K562 (cell line): ENCODE data around the gene SLCO3A1. TPM values are rescaled to one million over a fixed set of nuclear protein-coding genes. Genes with fewer than 3 reads are reported as not detected.

ENCODE experiments used
- ATAC-seq: fragments of 200-7000 bp; cut with Tn5 transposase; 3 replicates; pipeline ENCODE4 v1.9.1; 2020; ENCODE audit warnings: moderate library complexity
- BruUV-seq: library from RNA; stranded (reverse); fragments of 400-500 nt; replicated peaks from 2 replicates; lab custom pipeline; 2021; lab: Mats Ljungman, UMichigan
- CTCF ChIA-PET: fragments of 300-600 bp; formaldehyde crosslinking; extraction: SDS; loops from one replicate; lab custom pipeline; 2021; ENCODE audit warnings: low intra/inter-chr PET ratio; lab: Yijun Ruan, JAX
- POLR2A ChIA-PET: fragments of 300-600, 350-650 bp; sonication (Branson Sonifier 250); formaldehyde crosslinking; extraction: SDS; loops from one replicate; lab custom pipeline; 2021; ENCODE audit warnings: antibody characterized with exemption, inconsistent platforms; lab: Yijun Ruan, JAX
- DNase-seq, 4 experiments: peaks; one replicate each; pipeline versions ENCODE4 v3.0.0 to v3.0.0-alpha.2; 2011 to 2018; ENCODE audit warnings: low spot score in 3 of 4, mixed read lengths in 3 of 4; ENCODE audit errors: extremely low read depth in 1 of 4
- FAIRE-seq: peaks from 2 replicates; lab custom pipeline; 2011; peaks lifted over from hg19 to GRCh38; lab: Jason Lieb, UNC
- H2AFZ ChIP-seq: 2 replicates; pipeline ENCODE4 v1.6.0; 2011; ENCODE audit warnings: low read depth, low read length, control low read depth, inconsistent platforms
- H3K27ac ChIP-seq: fragments of 200-600 bp; 3 replicates; pipeline ENCODE4 v1.8.0; 2011; ENCODE audit warnings: low read depth, mild to moderate bottlenecking, control low read depth, inconsistent platforms, low read length, moderate library complexity, mixed read lengths; ENCODE audit errors: extremely low read depth
- H3K27me3 ChIP-seq, 2 experiments: fragments of 300-600 bp in 1 of 2; 2 replicates in 1 of 2; 3 replicates in 1 of 2; pipeline versions ENCODE4 v1.6.0 to v1.8.0; 2011; ENCODE audit warnings: inconsistent platforms in 2 of 2, low read length in 2 of 2, mild to moderate bottlenecking in 1 of 2, mixed read lengths in 1 of 2, moderate library complexity in 1 of 2; ENCODE audit not compliant: control insufficient read depth in 2 of 2, insufficient read depth in 2 of 2
- H3K36me3 ChIP-seq: fragments of 300-600 bp; 3 replicates; pipeline ENCODE4 v1.8.0; 2011; ENCODE audit warnings: mild to moderate bottlenecking, low read length, inconsistent platforms; ENCODE audit not compliant: control insufficient read depth, insufficient read depth
- H3K4me1 ChIP-seq, 2 experiments: fragments of 200-600 bp in 1 of 2; replicated peaks in 1 of 2; 2 replicates in 1 of 2; 3 replicates in 1 of 2; pipeline versions ENCODE4 v1.5.1 to v1.8.0; 2011; ENCODE audit warnings: inconsistent platforms in 2 of 2, low read length in 2 of 2, mild to moderate bottlenecking in 1 of 2, mixed read lengths in 1 of 2, moderate library complexity in 1 of 2; ENCODE audit not compliant: control insufficient read depth in 2 of 2, insufficient read depth in 2 of 2
- H3K4me2 ChIP-seq: 2 replicates; pipeline ENCODE4 v1.6.1; 2011; ENCODE audit warnings: low read length, control low read depth, inconsistent platforms, mixed read lengths; ENCODE audit not compliant: insufficient read depth
- H3K4me3 ChIP-seq: fragments of 200-600 bp; sonication (generic), shearing (Covaris generic); 2 replicates; pipeline ENCODE4 v1.5.1; 2016; ENCODE audit warnings: control low read depth, inconsistent platforms
- H3K79me2 ChIP-seq: fragments of 200-600 bp; 3 replicates; pipeline ENCODE4 v1.8.0; 2011; ENCODE audit warnings: low read length, inconsistent platforms; ENCODE audit not compliant: control insufficient read depth, insufficient read depth
- H3K9ac ChIP-seq, 2 experiments: 2 replicates each; pipeline versions ENCODE4 v1.6.0 to v1.6.1; 2011; ENCODE audit warnings: low read depth in 2 of 2, low read length in 2 of 2, control low read depth in 1 of 2, inconsistent platforms in 1 of 2, mild to moderate bottlenecking in 1 of 2, mixed read lengths in 1 of 2; ENCODE audit not compliant: insufficient read depth in 1 of 2
- H3K9me1 ChIP-seq: one replicate; pipeline ENCODE4 v1.6.0; 2011; ENCODE audit warnings: inconsistent platforms, mild to moderate bottlenecking, low read length, moderate library complexity; ENCODE audit not compliant: control insufficient read depth, insufficient read depth
- H3K9me3 ChIP-seq: replicated peaks from 2 replicates; pipeline ENCODE4 v1.5.1; 2011; ENCODE audit warnings: low read depth, low read length, inconsistent platforms; ENCODE audit not compliant: control insufficient read depth, insufficient read depth
- H4K20me1 ChIP-seq: replicated peaks from 2 replicates; pipeline ENCODE4 v1.6.1; 2011; ENCODE audit warnings: low read length, inconsistent platforms, mixed read lengths; ENCODE audit not compliant: control insufficient read depth, insufficient read depth
- CBFB ChIP-seq: sonication (generic); formaldehyde crosslinking; IDR thresholded peaks from 2 replicates; pipeline ENCODE4 v1.4.0; 2020; ENCODE audit warnings: mild to moderate bottlenecking, missing genetic modification reagents
- CTBP1 ChIP-seq: fragments of 450-650 bp; IDR thresholded peaks from 2 replicates; pipeline ENCODE4 v1.6.1; 2016; ENCODE audit warnings: borderline replicate concordance
- MAZ ChIP-seq, 2 experiments: fragments of 450-650 bp in 1 of 2; sonication (generic) in 1 of 2; formaldehyde crosslinking; IDR thresholded peaks in 1 of 2; conservative IDR thresholded peaks in 1 of 2; 2 replicates each; pipeline versions ENCODE4 v1.4.0 to v1.5.0; 2020; ENCODE audit warnings: mild to moderate bottlenecking in 1 of 2, missing genetic modification reagents in 1 of 2
- PTBP1 ChIP-seq: fragments of 200-400 bp; formaldehyde crosslinking; IDR thresholded peaks from 2 replicates; pipeline ENCODE4 v1.6.1; 2017; ENCODE audit warnings: low read depth, low read length
- RBBP5 ChIP-seq: fragments of 200-600 bp; sonication (generic); IDR thresholded peaks from 2 replicates; pipeline ENCODE4 v1.6.1; 2012; ENCODE audit warnings: borderline replicate concordance, mild to moderate bottlenecking, low read length, control low read depth, inconsistent platforms; ENCODE audit not compliant: insufficient read depth, poor library complexity, severe bottlenecking
- XRCC3 ChIP-seq: fragments of 450-650 bp; IDR thresholded peaks from 2 replicates; pipeline ENCODE4 v1.6.1; 2017; ENCODE audit warnings: mild to moderate bottlenecking, moderate library complexity
- ZNF57 ChIP-seq: fragments of 450-650 bp; formaldehyde crosslinking; IDR thresholded peaks from 2 replicates; pipeline ENCODE4 v1.4.0; 2020; ENCODE audit warnings: mild to moderate bottlenecking, moderate library complexity
- WGBS: fragments of 100-300 bp; shearing (Covaris generic); methylation state at CpG from one replicate; pipeline ENCODE4 v1.1.6; 2016; ENCODE audit warnings: low coverage, mixed read lengths; ENCODE audit not compliant: insufficient coverage; ENCODE audit errors: missing lambda C conversion rate; 5-methylcytosine and 5-hydroxymethylcytosine counted together
- in situ Hi-C: fragments of 300-500 bp; cut with MboI; formaldehyde crosslinking; loops from 4 replicates; pipeline ENCODE4 v1.15.0; 2018; ENCODE audit warnings: inconsistent platforms, mixed read lengths
- intact Hi-C: fragments of 100-400 bp; cut with micrococcal nuclease; formaldehyde crosslinking; loops from 2 replicates; pipeline ENCODE4 v1.14.2; 2022
- polyA plus RNA-seq, 8 experiments: library from polyadenylated mRNA; depleted of rRNA in 4 of 8; stranded (reverse) in 5 of 8; unstranded in 3 of 8; fragments of >200 nt; fragmentation: Nextera tagmentation in 2 of 8; fragmentation: Illumina TruSeq in 1 of 8; extraction: Ambion mirVana in 2 of 8; extraction: Trizol in 1 of 8; gene quantifications; 2 replicates each; pipeline versions ENCODE4 v1.2.1 to v1.2.3, GENCODE V29; 2011 to 2014; ENCODE audit warnings: inconsistent platforms in 1 of 8, missing spikeins in 1 of 8
- total RNA-seq, 7 experiments: library from RNA; depleted of rRNA in 6 of 7; stranded (reverse); fragments of >200 nt in 6 of 7; fragmentation: Illumina TruSeq in 2 of 7; extraction: Trizol in 2 of 7; gene quantifications; 2 replicates each; pipeline versions ENCODE4 v1.2.1 to v1.2.3, GENCODE V29; 2011 to 2021; ENCODE audit warnings: low replicate concordance in 1 of 7
- TF ChIP-seq, protein P1 (sequence below): fragments of 450-650 bp; conservative IDR thresholded peaks from 2 replicates; pipeline ENCODE4 v1.6.1; 2016; ENCODE audit warnings: missing genetic modification characterization, low read depth, mild to moderate bottlenecking, control low read depth, missing compliant biosample characterization
- TF ChIP-seq, protein P2 (sequence below): fragments of 450-650 bp; formaldehyde crosslinking; IDR thresholded peaks from 2 replicates; pipeline ENCODE4 v1.4.0; 2020; ENCODE audit warnings: mild to moderate bottlenecking, mixed read lengths
- TF ChIP-seq, protein P3 (sequence below): fragments of 450-650 bp; formaldehyde crosslinking; IDR thresholded peaks from 2 replicates; pipeline ENCODE4 v1.4.0; 2022; ENCODE audit warnings: missing genetic modification characterization
- TF ChIP-seq, protein P4 (sequence below), 2 experiments: fragments of 450-650 bp in 1 of 2; sonication (generic) in 1 of 2; formaldehyde crosslinking in 1 of 2; IDR thresholded peaks in 1 of 2; conservative IDR thresholded peaks in 1 of 2; 2 replicates each; pipeline versions ENCODE4 v1.6.1 to v1.8.1; 2016 to 2023; ENCODE audit warnings: mild to moderate bottlenecking in 2 of 2, moderate library complexity in 2 of 2, inconsistent platforms in 1 of 2, missing genetic modification reagents in 1 of 2
- TF ChIP-seq, protein P5 (sequence below): sonication (generic); formaldehyde crosslinking; IDR thresholded peaks from 2 replicates; pipeline ENCODE4 v1.8.1; 2023; ENCODE audit warnings: mild to moderate bottlenecking, missing genetic modification reagents

The SLCO3A1 gene
- total and polyA plus RNA-seq, 9 of the 15 experiments (the other 6 are each of a cell fraction or from before 2014, with no cell fraction given), result 0.01 to 0.84 (median 0.06) TPM; not detected in 3

DNA sequence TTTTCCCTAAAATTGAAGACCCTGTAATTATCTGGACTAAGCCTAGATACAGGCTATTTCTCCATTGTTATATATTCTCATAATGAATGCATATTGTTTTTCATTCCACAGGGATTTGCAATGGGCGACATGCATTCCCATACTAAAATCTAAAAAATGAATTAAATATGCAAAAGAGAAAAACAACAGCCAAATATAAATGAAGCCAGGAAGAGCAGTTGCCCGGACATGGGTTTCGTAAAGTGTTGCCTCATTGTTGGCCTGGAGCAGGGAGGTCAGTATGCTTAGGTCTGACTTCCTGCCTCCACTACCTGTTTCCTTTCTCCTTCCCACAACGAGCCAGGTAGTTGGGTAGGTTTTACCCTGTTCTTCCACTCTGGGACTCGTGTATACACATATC lies 27.1 kb upstream of the SLCO3A1 start (continued):
- TF ChIP-seq, protein P1, sequence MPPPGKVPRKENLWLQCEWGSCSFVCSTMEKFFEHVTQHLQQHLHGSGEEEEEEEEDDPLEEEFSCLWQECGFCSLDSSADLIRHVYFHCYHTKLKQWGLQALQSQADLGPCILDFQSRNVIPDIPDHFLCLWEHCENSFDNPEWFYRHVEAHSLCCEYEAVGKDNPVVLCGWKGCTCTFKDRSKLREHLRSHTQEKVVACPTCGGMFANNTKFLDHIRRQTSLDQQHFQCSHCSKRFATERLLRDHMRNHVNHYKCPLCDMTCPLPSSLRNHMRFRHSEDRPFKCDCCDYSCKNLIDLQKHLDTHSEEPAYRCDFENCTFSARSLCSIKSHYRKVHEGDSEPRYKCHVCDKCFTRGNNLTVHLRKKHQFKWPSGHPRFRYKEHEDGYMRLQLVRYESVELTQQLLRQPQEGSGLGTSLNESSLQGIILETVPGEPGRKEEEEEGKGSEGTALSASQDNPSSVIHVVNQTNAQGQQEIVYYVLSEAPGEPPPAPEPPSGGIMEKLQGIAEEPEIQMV (tag), result no peak

DNA sequence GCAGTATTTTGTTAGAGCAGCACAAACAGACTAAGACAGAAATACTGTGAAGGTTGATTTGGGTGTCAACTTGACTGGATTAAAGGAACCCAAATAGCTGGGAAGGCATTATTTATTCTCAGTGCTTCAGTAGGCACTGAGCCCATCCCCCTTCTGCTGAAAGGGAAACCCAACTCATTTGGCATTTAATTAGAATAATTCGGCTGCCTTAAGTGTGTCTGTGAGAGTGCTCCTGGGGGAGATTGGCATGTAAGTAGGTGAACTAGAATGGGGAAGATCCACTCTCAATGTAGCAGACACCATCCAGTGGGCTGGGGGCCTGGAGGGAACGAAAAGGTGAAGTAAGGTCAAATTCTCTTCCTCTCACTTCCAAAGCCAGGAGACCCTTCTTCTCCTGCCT lies 20.5 kb upstream of the SLCO3A1 start:
- intact Hi-C loops (no loop called here), in situ Hi-C loops (no loop called here)
- Histone ChIP-seq H3K9me1 (no peaks in the 10 kb centered on the region), H3K4me2 (no peak overlapping the region), H3K36me3 (no peaks in the 10 kb centered on the region), H3K79me2 (no peaks in the 10 kb centered on the region), H3K4me3 (no peak overlapping the region), H2AFZ (no peak overlapping the region), H4K20me1 (no peaks in the 10 kb centered on the region), H3K27me3 (no peaks in the 10 kb centered on the region), H3K27ac (no peak overlapping the region), H3K9me3 (no peaks in the 10 kb centered on the region), H3K4me1 (no peaks in the 10 kb centered on the region), H3K9ac (no peak overlapping the region)
- DNase-seq (no peak), ATAC-seq (no peak), FAIRE-seq (no peak)
- CTCF ChIA-PET, result no interaction called here
- 4% methylated on average over 2 of the region's 2 CpGs for WGBS
- POLR2A ChIA-PET, result no interaction called here
- no TSS peak for BruUV-seq
- no peak for TF ChIP-seq ZNF57 (CRISPR knock-in tag)
- no peak for TF ChIP-seq RBBP5
- TF ChIP-seq XRCC3, result no peak
- TF ChIP-seq CTBP1, result no peak
- TF ChIP-seq, protein P2, sequence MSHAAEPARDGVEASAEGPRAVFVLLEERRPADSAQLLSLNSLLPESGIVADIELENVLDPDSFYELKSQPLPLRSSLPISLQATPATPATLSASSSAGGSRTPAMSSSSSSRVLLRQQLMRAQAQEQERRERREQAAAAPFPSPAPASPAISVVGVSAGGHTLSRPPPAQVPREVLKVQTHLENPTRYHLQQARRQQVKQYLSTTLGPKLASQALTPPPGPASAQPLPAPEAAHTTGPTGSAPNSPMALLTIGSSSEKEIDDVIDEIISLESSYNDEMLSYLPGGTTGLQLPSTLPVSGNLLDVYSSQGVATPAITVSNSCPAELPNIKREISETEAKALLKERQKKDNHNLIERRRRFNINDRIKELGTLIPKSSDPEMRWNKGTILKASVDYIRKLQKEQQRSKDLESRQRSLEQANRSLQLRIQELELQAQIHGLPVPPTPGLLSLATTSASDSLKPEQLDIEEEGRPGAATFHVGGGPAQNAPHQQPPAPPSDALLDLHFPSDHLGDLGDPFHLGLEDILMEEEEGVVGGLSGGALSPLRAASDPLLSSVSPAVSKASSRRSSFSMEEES (CRISPR knock-in tag), result no peak
- TF ChIP-seq, protein P3, sequence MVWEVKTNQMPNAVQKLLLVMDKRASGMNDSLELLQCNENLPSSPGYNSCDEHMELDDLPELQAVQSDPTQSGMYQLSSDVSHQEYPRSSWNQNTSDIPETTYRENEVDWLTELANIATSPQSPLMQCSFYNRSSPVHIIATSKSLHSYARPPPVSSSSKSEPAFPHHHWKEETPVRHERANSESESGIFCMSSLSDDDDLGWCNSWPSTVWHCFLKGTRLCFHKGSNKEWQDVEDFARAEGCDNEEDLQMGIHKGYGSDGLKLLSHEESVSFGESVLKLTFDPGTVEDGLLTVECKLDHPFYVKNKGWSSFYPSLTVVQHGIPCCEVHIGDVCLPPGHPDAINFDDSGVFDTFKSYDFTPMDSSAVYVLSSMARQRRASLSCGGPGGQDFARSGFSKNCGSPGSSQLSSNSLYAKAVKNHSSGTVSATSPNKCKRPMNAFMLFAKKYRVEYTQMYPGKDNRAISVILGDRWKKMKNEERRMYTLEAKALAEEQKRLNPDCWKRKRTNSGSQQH (CRISPR knock-in tag), result no peak
- TF ChIP-seq PTBP1, result no peak
- TF ChIP-seq, protein P4, sequence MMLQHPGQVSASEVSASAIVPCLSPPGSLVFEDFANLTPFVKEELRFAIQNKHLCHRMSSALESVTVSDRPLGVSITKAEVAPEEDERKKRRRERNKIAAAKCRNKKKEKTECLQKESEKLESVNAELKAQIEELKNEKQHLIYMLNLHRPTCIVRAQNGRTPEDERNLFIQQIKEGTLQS (IDR thresholded peaks at IDR 0.05), result no peak
- TF ChIP-seq, protein P4 (CRISPR knock-in tag; conservative IDR thresholded peaks at IDR 0.05), result no peak
- TF ChIP-seq CBFB (CRISPR knock-in tag), result no peak
- TF ChIP-seq, protein P5, sequence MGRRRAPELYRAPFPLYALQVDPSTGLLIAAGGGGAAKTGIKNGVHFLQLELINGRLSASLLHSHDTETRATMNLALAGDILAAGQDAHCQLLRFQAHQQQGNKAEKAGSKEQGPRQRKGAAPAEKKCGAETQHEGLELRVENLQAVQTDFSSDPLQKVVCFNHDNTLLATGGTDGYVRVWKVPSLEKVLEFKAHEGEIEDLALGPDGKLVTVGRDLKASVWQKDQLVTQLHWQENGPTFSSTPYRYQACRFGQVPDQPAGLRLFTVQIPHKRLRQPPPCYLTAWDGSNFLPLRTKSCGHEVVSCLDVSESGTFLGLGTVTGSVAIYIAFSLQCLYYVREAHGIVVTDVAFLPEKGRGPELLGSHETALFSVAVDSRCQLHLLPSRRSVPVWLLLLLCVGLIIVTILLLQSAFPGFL, result no peak
- no peak for TF ChIP-seq MAZ (CRISPR knock-in tag; conservative IDR thresholded peaks at IDR 0.05 in 1 of 2, IDR thresholded peaks at IDR 0.05 in 1 of 2)
